ENCODE data around the gene NR4A3. TPM values are rescaled to one million over a fixed set of nuclear protein-coding genes. Genes with fewer than 3 reads are reported as not detected.

NR4A3 gene
- polyA plus RNA-seq (2013, experiment 1 of 2) = 0.32 TPM
- 0.33 TPM for polyA plus RNA-seq (2013, experiment 2 of 2)

DNA sequence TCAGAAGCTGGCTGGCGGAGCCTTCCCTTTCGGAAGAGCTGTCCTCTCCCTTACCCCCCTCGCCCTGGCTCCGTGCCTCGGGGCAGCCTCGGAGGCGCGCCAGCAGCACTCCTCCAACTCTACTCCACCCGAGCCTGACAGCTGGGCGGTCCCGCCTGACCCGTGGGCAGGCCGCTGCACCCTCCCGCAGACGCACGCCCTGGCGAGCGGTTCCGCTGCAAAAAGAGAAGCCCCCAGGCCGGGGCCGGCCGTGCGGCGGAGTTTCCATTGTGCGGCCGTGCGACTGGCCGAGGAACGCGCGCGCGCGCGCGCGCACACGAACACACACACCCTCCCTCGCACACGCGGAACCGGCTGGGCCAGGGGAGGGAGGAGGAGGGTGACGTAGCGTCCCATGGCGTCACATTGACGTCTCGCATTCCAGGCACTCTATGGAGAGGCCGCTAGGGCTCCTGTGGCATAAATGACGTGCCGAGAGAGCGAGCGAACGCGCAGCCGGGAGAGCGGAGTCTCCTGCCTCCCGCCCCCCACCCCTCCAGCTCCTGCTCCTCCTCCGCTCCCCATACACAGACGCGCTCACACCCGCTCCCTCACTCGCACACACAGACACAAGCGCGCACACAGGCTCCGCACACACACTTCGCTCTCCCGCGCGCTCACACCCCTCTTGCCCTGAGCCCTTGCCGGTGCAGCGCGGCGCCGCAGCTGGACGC lies at the start of gene NR4A3:
Gene NR4A3 (plus strand): TSS at position 490 of the 713 bp plus-strand sequence. CDS start 6,158 bp downstream, outside the sequence.
- DNase-seq = peak; percentile 99
- Histone ChIP-seq H3K27ac (ENCODE audit: low read length, poor library complexity, severe bottlenecking) (peak within 1 kb of the TSS; percentile 4), H2AK5ac (ENCODE audit: low read length, severe bottlenecking) (no peak within 1 kb of the TSS), H4K91ac (ENCODE audit: low read length) (peak within 1 kb of the TSS; percentile 19), H3K4me1 (ENCODE audit: control insufficient read depth, insufficient read depth, low read depth, low read length) (peaks cover 38% of the 10 kb centered on the region), H2BK5ac (ENCODE audit: low read depth, low read length, poor library complexity, severe bottlenecking) (no peak within 1 kb of the TSS), H2AFZ (ENCODE audit: low read depth, low read length) (peak within 1 kb of the TSS; percentile 87), H3K4me2 (ENCODE audit: low read length, poor library complexity, severe bottlenecking) (peak within 1 kb of the TSS; percentile 96), H3K23ac (ENCODE audit: low read length in 2 of 2) (peak within 1 kb of the TSS in 1 of 2 experiments; percentile 37), H3K4me3 (ENCODE audit: insufficient read depth in 1 of 2, low read depth in 1 of 2, low read length in 2 of 2) (peak within 1 kb of the TSS; percentile 75 to 98), H3K27me3 (ENCODE audit: control insufficient read depth in 1 of 2, insufficient read depth in 1 of 2, low read length in 2 of 2) (peaks cover 17 to 33% of the 10 kb centered on the region in 2 experiments), H2BK120ac (ENCODE audit: low read depth, low read length) (no peak within 1 kb of the TSS), H3K14ac (ENCODE audit: low read length in 2 of 2) (no peak within 1 kb of the TSS), H3K9ac (ENCODE audit: low read length) (peak within 1 kb of the TSS; percentile 98), H2BK15ac (ENCODE audit: low read depth, poor library complexity, severe bottlenecking) (peak within 1 kb of the TSS; percentile 40), H4K8ac (ENCODE audit: low read length) (no peak within 1 kb of the TSS), H3K4ac (ENCODE audit: low read depth in 1 of 2, low read length in 2 of 2) (no peak within 1 kb of the TSS), H3K36me3 (ENCODE audit: control insufficient read depth in 1 of 2, insufficient read depth in 2 of 2, low read depth in 1 of 2, low read length in 2 of 2) (no peaks in the 10 kb centered on the region), H3K9me3 (ENCODE audit: control insufficient read depth, low read length) (no peaks in the 10 kb centered on the region), H3K79me1 (replicated peaks; ENCODE audit: low read length, poor library complexity, severe bottlenecking) (peaks cover 2% of the 10 kb centered on the region), H3K18ac (ENCODE audit: low read depth in 1 of 2, low read length in 2 of 2) (peak within 1 kb of the TSS; percentile 63 to 74), H2BK12ac (ENCODE audit: low read length in 2 of 2) (peak within 1 kb of the TSS in 1 of 2 experiments; percentile 7)
- WGBS = under 1% methylated on average over 64 of the region's 75 CpGs

DNA sequence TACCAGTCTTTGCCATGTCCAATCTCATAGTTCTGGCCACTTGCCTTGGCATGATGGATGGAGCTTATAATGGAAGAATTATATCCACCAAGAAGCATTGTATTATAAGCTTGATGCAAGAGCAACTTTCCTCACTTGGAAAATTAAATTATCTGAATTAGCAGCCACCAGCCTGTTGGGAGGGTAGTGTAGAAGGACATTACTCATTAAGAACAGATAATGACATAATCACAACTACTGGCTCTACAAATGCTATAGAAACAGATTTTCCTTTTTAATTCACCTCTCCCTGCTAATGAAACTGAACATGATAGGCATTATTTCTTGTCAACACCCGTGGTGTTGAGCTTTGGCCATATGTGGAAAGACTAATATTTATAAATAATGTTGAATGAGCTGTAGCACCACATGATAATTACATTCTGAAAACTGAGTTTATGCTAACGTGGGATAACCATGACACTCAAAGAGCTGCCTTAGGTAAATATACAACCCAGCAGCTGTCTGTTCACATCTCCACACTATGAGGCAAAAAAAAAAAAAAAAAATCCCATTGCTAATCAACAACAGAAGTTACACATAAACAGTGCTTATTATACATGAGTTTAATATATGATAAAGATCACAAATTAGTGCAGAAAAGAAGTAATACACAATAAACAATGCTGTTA lies 48.1 kb upstream of the NR4A3 start:
- Histone ChIP-seq H3K23ac (ENCODE audit: low read length in 2 of 2) (no peak overlapping the region), H4K91ac (ENCODE audit: low read length) (no peak overlapping the region), H3K79me1 (replicated peaks; ENCODE audit: low read length, poor library complexity, severe bottlenecking) (no peaks in the 10 kb centered on the region), H2BK120ac (ENCODE audit: low read depth, low read length) (no peak overlapping the region), H2BK5ac (ENCODE audit: low read depth, low read length, poor library complexity, severe bottlenecking) (no peak overlapping the region), H2BK15ac (ENCODE audit: low read depth, poor library complexity, severe bottlenecking) (no peak overlapping the region), H3K9ac (ENCODE audit: low read length) (no peak overlapping the region), H3K27me3 (ENCODE audit: control insufficient read depth in 1 of 2, insufficient read depth in 1 of 2, low read length in 2 of 2) (no peaks in the 10 kb centered on the region), H3K27ac (ENCODE audit: low read length, poor library complexity, severe bottlenecking) (no peak overlapping the region), H3K4ac (ENCODE audit: low read depth in 1 of 2, low read length in 2 of 2) (no peak overlapping the region), H3K14ac (ENCODE audit: low read length in 2 of 2) (no peak overlapping the region), H2AFZ (ENCODE audit: low read depth, low read length) (no peak overlapping the region), H3K36me3 (ENCODE audit: control insufficient read depth in 1 of 2, insufficient read depth in 2 of 2, low read depth in 1 of 2, low read length in 2 of 2) (no peaks in the 10 kb centered on the region), H3K4me3 (ENCODE audit: insufficient read depth in 1 of 2, low read depth in 1 of 2, low read length in 2 of 2) (no peak overlapping the region), H3K4me2 (ENCODE audit: low read length, poor library complexity, severe bottlenecking) (no peak overlapping the region), H2AK5ac (ENCODE audit: low read length, severe bottlenecking) (no peak overlapping the region), H3K4me1 (ENCODE audit: control insufficient read depth, insufficient read depth, low read depth, low read length) (no peaks in the 10 kb centered on the region), H3K9me3 (ENCODE audit: control insufficient read depth, low read length) (no peaks in the 10 kb centered on the region), H4K8ac (ENCODE audit: low read length) (no peak overlapping the region), H3K18ac (ENCODE audit: low read depth in 1 of 2, low read length in 2 of 2) (no peak overlapping the region), H2BK12ac (ENCODE audit: low read length in 2 of 2) (no peak overlapping the region)
- no peak for DNase-seq
- WGBS = 43% methylated on average over 1 of the region's 2 CpGs

DNA sequence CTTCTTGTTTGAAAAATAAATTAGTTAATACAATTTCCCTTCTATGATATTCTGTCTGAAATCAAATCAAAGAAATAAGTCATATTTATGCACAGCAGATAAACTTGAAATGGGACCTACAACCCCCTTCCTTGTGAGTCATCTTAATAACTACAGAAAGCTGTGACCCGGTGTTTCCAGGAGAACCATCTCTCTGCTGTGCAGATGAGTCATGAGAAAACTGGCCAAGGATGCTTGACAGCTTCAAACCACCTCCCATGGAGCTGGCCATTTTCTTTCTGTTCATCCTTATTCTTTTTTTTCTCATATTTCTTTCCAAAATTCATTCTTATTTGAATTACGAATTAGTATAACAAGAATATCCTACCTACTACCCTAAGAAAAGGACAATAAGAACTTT lies 43.4 kb upstream of the NR4A3 start:
- H2AK5ac ChIP-seq (ENCODE audit: low read length, severe bottlenecking) = no peak overlapping the region
- DNase-seq = peak; percentile 34
- WGBS = 52% methylated on average over 2 of the region's 2 CpGs

DNA sequence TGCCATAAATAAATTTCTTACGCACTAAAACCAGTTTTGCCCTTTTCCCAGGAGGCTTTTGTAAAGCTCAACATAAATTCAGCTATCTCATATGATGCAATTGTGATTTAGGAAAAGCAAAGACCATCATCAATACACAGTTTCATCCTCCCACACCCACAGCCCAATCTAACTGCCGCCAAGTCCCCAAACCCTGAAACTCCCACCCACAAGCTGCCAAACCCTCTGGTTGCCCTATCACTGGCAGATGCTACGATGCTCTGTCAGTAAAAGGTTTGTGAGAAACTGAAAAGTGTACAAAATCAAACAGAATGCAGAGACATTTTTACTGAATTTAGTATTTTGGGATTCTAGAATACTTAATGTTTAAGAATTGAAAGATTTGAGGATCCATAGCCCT lies 42.8 kb upstream of the NR4A3 start:
- Histone ChIP-seq H3K14ac (ENCODE audit: low read length in 2 of 2) (no peak overlapping the region), H3K4me3 (ENCODE audit: insufficient read depth in 1 of 2, low read depth in 1 of 2, low read length in 2 of 2) (no peak overlapping the region), H3K4me1 (ENCODE audit: control insufficient read depth, insufficient read depth, low read depth, low read length) (no peaks in the 10 kb centered on the region), H2BK15ac (ENCODE audit: low read depth, poor library complexity, severe bottlenecking) (no peak overlapping the region), H3K79me1 (replicated peaks; ENCODE audit: low read length, poor library complexity, severe bottlenecking) (no peaks in the 10 kb centered on the region), H2BK12ac (ENCODE audit: low read length in 2 of 2) (no peak overlapping the region), H3K27me3 (ENCODE audit: control insufficient read depth in 1 of 2, insufficient read depth in 1 of 2, low read length in 2 of 2) (peaks cover 0 to 3% of the 10 kb centered on the region in 2 experiments), H3K27ac (ENCODE audit: low read length, poor library complexity, severe bottlenecking) (no peak overlapping the region), H3K36me3 (ENCODE audit: control insufficient read depth in 1 of 2, insufficient read depth in 2 of 2, low read depth in 1 of 2, low read length in 2 of 2) (no peaks in the 10 kb centered on the region), H3K9ac (ENCODE audit: low read length) (peak overlapping the region; percentile 9), H3K4me2 (ENCODE audit: low read length, poor library complexity, severe bottlenecking) (no peak overlapping the region), H3K23ac (ENCODE audit: low read length in 2 of 2) (no peak overlapping the region), H3K18ac (ENCODE audit: low read depth in 1 of 2, low read length in 2 of 2) (no peak overlapping the region), H4K8ac (ENCODE audit: low read length) (no peak overlapping the region), H2AK5ac (ENCODE audit: low read length, severe bottlenecking) (no peak overlapping the region), H2BK120ac (ENCODE audit: low read depth, low read length) (no peak overlapping the region), H3K9me3 (ENCODE audit: control insufficient read depth, low read length) (no peaks in the 10 kb centered on the region), H2BK5ac (ENCODE audit: low read depth, low read length, poor library complexity, severe bottlenecking) (no peak overlapping the region), H3K4ac (ENCODE audit: low read depth in 1 of 2, low read length in 2 of 2) (no peak overlapping the region), H4K91ac (ENCODE audit: low read length) (no peak overlapping the region), H2AFZ (ENCODE audit: low read depth, low read length) (no peak overlapping the region)
- 94% methylated on average over 2 of the region's 3 CpGs for WGBS
- no peak for DNase-seq

More for the DNA sequence above, 43.4 kb upstream of the NR4A3 start:
- no peak overlapping the region for H2BK5ac ChIP-seq (ENCODE audit: low read depth, low read length, poor library complexity, severe bottlenecking)
- H3K18ac ChIP-seq (ENCODE audit: low read depth in 1 of 2, low read length in 2 of 2) = no peak overlapping the region
- H3K27me3 ChIP-seq (ENCODE audit: control insufficient read depth in 1 of 2, insufficient read depth in 1 of 2, low read length in 2 of 2) = no peaks in the 10 kb centered on the region
- H3K9me3 ChIP-seq (ENCODE audit: control insufficient read depth, low read length) = no peaks in the 10 kb centered on the region
- no peaks in the 10 kb centered on the region for H3K4me1 ChIP-seq (ENCODE audit: control insufficient read depth, insufficient read depth, low read depth, low read length)
- H3K79me1 ChIP-seq (replicated peaks; ENCODE audit: low read length, poor library complexity, severe bottlenecking) = no peaks in the 10 kb centered on the region
- H3K4me3 ChIP-seq (ENCODE audit: insufficient read depth in 1 of 2, low read depth in 1 of 2, low read length in 2 of 2) = no peak overlapping the region
- no peak overlapping the region for H2BK120ac ChIP-seq (ENCODE audit: low read depth, low read length)
- H3K4ac ChIP-seq (ENCODE audit: low read depth in 1 of 2, low read length in 2 of 2) = no peak overlapping the region
- H2AFZ ChIP-seq (ENCODE audit: low read depth, low read length) = no peak overlapping the region
- no peaks in the 10 kb centered on the region for H3K36me3 ChIP-seq (ENCODE audit: control insufficient read depth in 1 of 2, insufficient read depth in 2 of 2, low read depth in 1 of 2, low read length in 2 of 2)
- H3K4me2 ChIP-seq (ENCODE audit: low read length, poor library complexity, severe bottlenecking) = no peak overlapping the region
- H3K23ac ChIP-seq (ENCODE audit: low read length in 2 of 2) = no peak overlapping the region
- H4K91ac ChIP-seq (ENCODE audit: low read length) = no peak overlapping the region
- no peak overlapping the region for H3K27ac ChIP-seq (ENCODE audit: low read length, poor library complexity, severe bottlenecking)
- H2BK12ac ChIP-seq (ENCODE audit: low read length in 2 of 2) = no peak overlapping the region
- H3K9ac ChIP-seq (ENCODE audit: low read length) = peak overlapping the region; percentile 17
- no peak overlapping the region for H2BK15ac ChIP-seq (ENCODE audit: low read depth, poor library complexity, severe bottlenecking)
- no peak overlapping the region for H3K14ac ChIP-seq (ENCODE audit: low read length in 2 of 2)
- no peak overlapping the region for H4K8ac ChIP-seq (ENCODE audit: low read length)

Data from mesenchymal stem cell (in vitro differentiated cells and primary cell).